Activated T-helper 1 cell treated with anti-CD3 and anti-CD28 coated beads, Interleukin-2, amount 50 U/mL, for 16 hours (primary cell): ENCODE data around the gene MSH2.
"Not testable (repeated sequence)": the region's sequence is repeated elsewhere in the genome, so short reads cannot be mapped to it uniquely, and the experiment has no call there.

Experiments
- DNase-seq, 2 donors: peaks; one replicate each; pipeline ENCODE4 v3.0.0-alpha.2; 2020; ENCODE audit warnings: low read depth in 1 of 2, low spot score in 1 of 2

The MSH2 gene

GRCh38 chr2:47402805-47403608 lies at the start of gene MSH2:
Gene MSH2, plus strand, starts transcription at chr2:47403156. Its CDS starts 36 bp downstream, at chr2:47403192.
- peak; percentile 75 to 88 for DNase-seq

GRCh38 chr2:47354013-47354847 lies 48.7 kb upstream of the MSH2 start:
- DNase-seq: no peak

DNA sequence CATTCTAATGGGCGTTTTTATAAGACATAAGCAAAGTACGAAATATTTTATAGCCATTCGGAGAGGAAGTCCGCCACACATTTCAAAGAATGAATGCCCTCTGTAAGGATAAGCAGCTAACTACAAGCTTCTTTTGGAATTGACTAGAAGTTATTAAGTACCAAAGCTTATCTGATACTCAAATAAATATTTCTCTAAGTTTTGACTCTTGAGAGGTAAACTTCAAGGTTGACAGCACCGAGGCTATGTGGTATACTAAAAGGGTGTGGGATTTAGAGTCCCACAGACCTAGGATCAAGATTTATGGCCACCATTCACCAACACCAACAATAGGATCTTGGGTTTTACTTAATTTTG lies 48.1 kb upstream of the MSH2 start:
- no peak for DNase-seq

DNA sequence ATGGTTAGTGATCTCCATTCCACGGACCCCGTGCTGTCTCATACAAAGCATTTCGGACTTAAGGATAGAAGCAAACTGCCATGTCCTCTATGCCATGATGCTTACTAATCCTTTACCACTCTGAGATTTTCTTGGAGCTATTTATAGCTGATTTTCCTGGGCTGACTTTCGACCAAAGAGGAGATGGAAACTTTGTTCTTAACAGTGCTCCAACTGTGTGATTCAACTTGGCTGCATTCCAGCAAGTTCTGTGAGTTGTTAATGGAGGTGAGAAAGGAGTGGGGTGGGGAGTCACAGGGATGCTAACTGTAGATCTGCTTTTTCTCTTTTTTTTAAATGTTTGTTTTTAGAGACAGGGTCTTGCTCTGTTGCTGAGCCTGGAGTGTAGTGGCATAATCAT lies 45.5 kb upstream of the MSH2 start:
- no peak for DNase-seq

GRCh38 chr2:47359375-47359868 lies 43.5 kb upstream of the MSH2 start:
- no peak for DNase-seq

DNA sequence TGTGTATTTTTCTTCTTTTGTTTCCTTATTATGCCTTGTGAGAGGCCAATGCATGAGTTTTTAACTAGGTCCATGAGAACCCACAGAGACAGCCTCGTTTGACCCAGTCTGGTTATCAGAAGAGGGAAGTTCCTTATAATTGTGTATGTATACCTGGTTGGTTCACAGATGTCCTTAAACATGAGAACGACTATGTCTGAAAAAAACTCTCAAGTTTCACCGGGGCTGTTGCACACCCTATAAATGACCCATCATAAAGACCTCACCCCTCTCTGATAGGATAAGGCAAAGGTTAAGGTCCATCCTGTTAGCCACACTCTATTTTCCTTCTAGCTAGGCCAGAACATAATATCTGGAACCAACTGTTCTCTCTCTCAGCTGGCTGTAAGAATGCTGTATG lies 42.7 kb upstream of the MSH2 start:
- DNase-seq: no peak

DNA sequence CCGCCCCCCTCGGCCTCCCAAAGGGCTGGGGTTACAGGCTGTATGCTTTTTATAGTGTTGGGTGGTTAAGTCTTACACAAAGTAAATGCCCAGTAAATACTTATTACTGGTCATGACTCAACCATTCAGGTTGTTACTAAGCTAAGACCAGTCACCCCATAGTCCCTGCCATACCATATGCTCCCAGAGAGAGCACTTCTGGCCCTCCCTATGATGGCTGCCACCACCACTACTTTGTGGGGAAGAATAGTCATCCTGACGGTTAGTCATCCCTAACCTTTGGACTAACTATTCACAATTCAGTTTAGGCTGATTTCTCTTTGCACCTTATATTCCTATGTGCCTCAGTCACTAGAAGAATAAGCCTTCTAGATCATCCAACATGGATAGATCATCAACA lies 42.0 kb upstream of the MSH2 start:
- DNase-seq: no peak

DNA sequence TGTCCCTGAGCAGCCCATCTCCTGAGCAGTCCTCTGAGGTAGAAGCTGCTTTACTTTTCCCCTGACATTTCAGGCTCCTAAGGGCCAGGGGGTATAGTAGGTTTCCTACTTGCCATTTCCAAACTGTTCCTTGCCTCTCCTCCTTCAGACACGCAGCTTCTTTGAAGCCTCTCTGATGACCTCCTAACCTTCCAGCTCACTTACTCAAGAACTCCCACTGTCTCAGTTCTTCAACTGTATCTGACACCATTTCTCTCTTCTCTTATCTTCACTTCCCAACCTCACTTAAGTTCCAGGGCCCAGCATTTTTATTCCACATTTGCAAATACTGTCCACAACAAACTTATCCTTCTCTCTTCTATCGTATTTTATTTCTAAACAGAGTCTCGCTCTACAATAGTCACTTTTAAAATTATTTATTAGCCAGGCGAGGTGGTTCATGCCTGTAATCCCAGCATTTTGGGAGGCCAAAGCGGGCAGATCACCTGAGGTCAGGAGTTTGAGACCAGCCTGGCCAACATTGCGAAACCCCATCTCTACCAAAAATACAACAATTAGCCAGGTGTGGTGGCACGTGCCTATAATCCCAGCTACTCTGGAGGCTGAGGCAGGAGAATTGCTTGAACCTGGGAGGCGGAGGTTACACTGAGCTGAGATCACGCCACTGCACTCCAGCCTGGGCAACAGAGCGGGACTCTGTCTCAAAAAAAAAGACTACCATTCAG lies 41.3 kb upstream of the MSH2 start:
- DNase-seq: not testable (repeated sequence)

GRCh38 chr2:47373747-47374146 lies 29.2 kb upstream of the MSH2 start:
- DNase-seq: no peak

GRCh38 chr2:47375307-47375706 lies 27.6 kb upstream of the MSH2 start:
- no peak for DNase-seq

- no peak for DNase-seq
Observed at GRCh38 chr2:47379384-47379783, 23.6 kb upstream of the MSH2 start.

GRCh38 chr2:47381408-47381807 lies 21.5 kb upstream of the MSH2 start:
- DNase-seq: no peak

DNA sequence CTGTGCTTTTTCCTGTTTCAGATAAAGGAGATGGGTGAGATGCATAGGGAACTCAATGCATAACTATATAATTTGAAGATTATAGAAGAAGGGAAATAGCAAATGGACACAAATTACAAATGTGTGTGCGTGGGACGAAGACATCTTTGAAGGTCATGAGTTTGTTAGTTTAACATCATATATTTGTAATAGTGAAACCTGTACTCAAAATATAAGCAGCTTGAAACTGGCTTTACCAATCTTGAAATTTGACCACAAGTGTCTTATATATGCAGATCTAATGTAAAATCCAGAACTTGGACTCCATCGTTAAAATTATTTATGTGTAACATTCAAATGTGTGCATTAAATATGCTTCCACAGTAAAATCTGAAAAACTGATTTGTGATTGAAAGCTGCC lies 16.4 kb upstream of the MSH2 start:
- no peak for DNase-seq

DNA sequence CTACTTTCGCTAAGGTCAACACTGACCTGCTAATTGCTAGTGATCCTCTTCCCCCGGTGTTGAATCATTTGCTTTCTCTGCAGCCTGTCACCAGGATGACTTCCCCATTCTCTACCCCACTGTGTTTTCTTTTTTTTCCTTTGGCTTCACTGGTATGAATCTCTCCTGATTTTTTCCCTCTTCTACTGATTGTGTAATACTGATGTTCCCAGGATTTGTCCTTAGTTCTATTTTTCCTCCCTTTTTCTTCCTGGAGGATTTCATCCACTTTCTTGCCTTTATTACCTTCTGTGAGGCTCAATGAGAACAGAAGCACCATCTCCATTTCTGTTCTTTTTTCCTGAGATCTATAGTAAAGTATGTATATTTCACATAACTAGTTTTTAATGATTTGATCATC lies 14.1 kb upstream of the MSH2 start:
- no peak for DNase-seq

DNA sequence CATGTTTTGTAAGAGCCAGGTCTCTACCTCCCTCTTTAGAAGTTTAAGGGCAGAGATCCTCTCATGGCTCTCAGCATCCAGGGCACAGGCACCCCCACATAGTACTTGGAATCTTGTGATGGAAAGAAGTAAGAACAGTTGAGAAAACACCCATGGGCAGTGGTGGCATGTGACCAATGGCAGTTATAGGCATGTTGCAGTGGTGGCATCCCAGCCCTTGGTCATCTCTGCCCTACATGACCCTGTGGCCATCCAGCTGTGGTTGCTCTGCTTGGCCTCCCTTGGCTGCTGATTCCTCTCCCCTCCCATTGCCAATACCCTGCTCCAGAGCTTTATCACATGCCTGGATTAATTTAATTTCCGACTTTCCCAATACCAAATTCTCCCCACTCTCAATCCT lies 13.3 kb upstream of the MSH2 start:
- DNase-seq: no peak

- no peak for DNase-seq
Observed at GRCh38 chr2:47401789-47402554, 984 bp upstream of the MSH2 start.

DNA sequence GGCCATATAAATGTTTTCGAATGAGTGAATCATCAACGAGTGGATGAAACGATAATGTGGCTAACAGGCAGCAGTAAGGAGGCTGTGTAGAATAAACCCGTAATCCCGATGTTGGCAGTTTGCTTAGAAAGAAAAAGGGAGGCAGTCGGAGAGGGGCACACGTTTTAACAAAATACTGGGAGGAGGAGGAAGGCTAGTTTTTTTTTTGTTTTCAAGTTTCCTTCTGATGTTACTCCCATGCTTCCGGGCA lies 476 bp upstream of the MSH2 start:
- no peak for DNase-seq

GRCh38 chr2:47403609-47404193 lies 745 bp downstream of the MSH2 start:
- no peak for DNase-seq

DNA sequence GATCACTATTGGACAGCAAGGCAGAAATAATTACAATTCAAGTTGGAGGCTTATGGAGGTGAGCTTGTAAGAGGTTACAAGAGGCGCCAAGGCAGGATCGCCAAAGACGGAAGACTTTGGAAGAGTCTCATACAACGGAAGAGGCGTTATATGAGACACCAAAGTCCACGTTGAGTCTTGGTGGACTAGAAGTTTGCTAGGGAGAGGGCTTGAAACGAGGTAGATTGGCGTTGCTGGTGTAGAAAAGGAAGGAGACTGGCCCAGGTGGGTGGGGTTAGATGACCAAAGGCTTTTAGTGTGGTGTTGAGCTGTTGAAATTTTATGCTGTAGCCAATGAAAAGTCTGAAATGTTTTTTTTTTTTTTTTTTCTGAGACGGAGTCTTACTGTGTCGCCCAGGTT lies 1.4 kb downstream of the MSH2 start:
- DNase-seq: no peak

GRCh38 chr2:47405757-47406156 lies 2.8 kb downstream of the MSH2 start:
- DNase-seq: no peak
